Measurements from ENCODE around the gene SULT6B1.

DNA sequence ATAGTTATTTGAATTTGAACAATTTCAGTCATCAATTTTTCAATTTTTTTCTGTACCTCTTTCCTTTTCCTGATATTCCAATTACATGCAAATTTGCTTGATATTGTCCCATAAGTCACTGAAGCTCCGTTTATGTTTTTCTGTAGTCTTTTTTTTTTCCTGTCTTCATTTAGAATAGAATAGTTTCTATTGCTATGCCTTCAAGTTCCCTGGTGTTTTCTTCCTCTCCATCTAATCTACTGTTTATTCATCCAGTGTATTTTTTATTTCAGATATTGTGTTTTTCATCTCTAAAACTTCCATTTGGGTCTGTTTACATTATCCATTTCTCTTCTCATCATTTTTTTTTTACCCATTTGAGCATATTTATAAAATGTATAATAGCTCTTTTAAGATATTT, 23.7 kb downstream of the SULT6B1 start:
- TF ChIP-seq, protein P1, sequence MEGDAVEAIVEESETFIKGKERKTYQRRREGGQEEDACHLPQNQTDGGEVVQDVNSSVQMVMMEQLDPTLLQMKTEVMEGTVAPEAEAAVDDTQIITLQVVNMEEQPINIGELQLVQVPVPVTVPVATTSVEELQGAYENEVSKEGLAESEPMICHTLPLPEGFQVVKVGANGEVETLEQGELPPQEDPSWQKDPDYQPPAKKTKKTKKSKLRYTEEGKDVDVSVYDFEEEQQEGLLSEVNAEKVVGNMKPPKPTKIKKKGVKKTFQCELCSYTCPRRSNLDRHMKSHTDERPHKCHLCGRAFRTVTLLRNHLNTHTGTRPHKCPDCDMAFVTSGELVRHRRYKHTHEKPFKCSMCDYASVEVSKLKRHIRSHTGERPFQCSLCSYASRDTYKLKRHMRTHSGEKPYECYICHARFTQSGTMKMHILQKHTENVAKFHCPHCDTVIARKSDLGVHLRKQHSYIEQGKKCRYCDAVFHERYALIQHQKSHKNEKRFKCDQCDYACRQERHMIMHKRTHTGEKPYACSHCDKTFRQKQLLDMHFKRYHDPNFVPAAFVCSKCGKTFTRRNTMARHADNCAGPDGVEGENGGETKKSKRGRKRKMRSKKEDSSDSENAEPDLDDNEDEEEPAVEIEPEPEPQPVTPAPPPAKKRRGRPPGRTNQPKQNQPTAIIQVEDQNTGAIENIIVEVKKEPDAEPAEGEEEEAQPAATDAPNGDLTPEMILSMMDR (IDR thresholded peaks at IDR 0.05): no peak
- TF ChIP-seq POLR2AphosphoS5 (IDR thresholded peaks at IDR 0.05) (no peak), POLR2A (IDR thresholded peaks at IDR 0.05) (no peak), EP300 (IDR thresholded peaks at IDR 0.05) (no peak)

Data from gastroesophageal sphincter (tissue), 3 donors.